HT1080 (cell line): ENCODE measurements around the gene GRB14. TPM values are rescaled to one million over a fixed set of nuclear protein-coding genes. Genes with fewer than 3 reads are reported as not detected.

Experiments
- DNase-seq: peaks from one replicate; pipeline ENCODE4 v3.0.0-alpha.2; 2015; ENCODE audit warnings: low read depth
- total RNA-seq: library from RNA; depleted of rRNA; stranded (reverse); fragments of >200 nt; shearing (Covaris generic); gene quantifications from 2 replicates; pipeline ENCODE4 v1.2.3, GENCODE V29; 2014

The GRB14 gene
- total RNA-seq, 1 experiment from 2014 or later, result 4.6 TPM

DNA sequence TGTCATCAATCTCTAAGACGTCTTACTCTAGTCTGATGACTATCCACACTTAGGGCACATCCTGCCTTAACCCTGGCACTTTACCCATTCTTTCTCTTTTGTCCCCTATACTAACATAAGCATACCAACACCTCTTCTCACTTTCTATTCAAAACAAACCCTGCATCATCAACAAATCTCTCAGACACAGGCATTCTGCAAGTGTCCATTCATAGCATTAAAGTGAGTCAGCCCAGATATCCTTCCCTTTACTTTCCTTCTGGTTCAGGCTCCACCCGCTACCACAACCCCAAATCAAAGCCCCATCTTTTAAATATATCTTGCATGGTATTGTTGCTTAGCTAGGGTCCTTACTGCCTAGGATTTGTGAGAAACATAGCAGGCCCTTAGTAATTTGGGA lies 3.8 kb downstream of the GRB14 start:
- DNase-seq, result peak; percentile 82

DNA sequence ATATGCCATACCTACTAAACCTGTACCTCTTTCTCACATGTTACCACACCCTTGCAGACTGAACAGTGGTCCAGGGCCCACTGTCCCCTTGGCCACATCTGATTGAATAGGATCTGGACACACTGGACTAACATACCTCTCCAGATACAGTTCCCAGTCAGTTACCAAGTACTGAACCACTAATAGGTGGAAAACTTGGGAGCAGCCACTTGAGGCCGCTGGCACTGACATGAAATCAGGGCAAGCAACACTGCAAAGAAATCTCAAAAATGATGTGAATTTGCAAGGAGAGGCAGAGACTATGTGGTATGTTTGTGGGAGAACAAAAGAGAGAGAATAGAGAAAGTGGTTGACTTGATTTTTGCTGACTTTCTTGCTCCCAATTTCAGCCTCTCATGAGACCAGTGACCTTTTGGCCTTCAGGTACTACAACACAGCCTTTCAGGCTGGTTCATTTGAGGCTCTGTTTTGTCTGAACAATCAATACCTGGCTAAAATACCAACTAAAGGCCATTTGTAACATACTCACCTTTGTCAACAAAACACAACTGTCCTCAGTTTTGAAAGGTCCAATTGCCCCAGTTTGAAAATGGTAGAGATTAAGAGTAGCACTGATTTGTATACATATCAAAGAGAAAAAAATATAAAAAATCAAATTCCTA lies 7.8 kb downstream of the GRB14 start:
- no peak for DNase-seq

DNA sequence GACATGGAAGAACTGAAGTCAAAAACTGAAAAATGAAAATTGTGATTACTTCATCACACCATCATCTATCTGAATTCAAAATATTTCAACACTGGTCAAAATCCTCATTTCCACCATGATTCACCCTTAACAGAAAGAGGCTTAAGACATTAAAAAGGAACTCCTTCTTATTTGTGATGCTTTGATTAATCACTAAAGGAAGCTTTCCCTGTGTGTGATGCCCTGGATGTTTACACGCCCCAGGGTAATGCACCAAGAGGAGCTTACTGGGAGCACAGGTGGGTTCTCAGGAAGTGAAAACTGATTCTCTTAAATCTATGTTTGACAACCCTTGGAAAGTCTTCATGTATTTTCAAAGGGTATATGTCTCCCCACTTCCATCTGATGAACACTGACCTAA lies 11.5 kb downstream of the GRB14 start:
- DNase-seq, result no peak

DNA sequence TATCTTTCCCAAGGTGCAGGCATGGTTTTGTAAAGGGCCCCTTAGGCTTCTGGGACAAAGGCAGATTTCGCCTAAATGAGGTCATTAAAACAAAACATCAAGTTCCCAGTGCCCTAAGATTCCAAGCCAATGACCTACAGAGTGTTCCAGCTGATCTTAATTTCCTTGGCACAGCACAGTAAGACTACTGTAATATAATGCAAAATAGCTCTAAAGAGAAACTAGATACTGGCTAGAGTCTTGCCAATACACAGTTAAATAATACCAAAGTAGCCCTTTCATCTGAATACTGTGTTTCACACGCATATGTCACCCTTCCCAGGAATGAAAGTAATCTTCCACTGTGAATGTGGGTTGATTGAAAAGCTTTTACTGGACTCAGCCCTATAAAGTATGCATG lies 14.7 kb downstream of the GRB14 start:
- DNase-seq, result no peak

DNA sequence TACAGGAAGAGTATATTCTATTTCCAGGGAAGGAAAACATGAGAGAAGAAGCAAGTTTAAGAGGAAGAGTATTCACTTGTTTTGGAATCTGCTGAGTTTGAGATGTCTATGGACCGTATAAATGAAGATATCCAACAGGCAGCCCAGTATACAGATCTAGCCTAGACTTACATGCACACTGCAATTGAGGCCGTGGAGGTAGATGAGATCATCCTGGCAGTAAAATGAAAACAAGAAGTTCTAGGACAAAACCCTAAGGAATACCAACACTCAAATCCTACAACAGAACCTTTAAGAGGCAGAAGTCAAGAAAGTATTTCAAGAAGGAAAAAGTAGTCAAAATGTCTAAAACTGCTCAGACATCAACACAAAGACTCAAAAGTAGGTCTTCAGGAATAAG lies 16.0 kb downstream of the GRB14 start:
- no peak for DNase-seq

DNA sequence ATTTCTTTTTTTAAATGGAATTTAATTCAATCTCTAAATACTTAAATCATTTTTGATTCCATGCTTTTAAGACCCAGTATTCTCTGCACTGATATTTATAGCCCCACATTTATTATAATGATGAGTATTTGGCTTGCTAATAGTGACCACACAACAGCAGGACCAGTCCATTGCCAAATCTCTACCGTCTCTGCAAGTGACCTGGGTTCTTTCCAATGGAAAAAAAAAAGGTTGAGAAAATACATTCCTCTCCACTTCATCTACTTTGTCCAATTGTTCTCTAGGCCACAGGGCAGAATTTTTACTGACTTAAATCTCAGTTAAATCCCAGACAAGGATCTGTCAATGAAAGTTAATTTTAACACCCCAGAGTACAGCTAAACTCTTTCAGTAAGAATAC lies 20.5 kb downstream of the GRB14 start:
- DNase-seq, result no peak

DNA sequence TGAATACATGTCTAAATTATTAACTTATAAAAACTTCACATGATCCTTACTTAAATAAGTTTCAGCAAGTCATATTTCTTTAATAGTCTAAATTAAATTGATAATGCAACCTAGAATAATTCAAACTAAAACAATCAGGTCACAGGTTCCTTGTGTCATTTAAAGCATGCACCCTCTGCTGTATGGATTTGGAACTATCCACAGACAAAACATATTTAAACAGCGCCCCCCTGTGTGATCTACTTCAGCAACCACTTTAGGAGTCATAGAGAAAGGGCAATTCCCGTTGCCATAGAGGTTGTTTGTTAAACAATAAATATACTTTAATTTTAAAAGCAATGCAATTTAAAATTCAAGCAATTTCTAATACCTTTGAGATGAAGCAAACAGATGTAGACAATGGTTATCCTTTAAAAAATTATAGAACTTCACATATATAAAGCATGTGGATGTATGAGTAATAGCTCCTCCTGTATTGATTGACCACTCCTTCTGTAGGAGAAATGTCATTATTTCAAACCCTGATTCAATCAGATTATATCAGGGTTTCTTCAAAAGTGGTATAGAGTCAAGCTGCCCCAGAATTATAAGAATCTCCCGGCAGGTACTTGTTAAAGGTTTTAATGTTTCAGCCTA lies 21.2 kb downstream of the GRB14 start:
- DNase-seq, result peak; percentile 73

DNA sequence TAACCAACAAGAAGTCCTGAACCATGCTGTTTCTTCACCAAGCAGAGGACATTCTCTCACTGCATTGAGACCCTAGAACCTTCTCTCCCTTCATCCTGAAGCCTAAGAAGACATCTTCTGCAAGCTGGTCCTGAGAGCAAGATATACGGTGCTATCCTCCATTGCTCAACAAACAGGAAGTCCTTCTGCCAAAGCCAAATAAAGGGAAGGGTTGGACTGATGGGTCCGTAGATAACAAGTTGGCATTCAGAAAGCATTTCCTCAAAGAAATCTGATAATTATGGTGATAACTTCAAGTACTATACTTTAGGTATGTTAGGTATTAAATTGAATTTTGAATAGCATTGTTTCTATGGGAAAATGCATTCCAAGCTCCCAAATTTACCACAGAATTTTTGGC lies 23.3 kb downstream of the GRB14 start:
- no peak for DNase-seq

DNA sequence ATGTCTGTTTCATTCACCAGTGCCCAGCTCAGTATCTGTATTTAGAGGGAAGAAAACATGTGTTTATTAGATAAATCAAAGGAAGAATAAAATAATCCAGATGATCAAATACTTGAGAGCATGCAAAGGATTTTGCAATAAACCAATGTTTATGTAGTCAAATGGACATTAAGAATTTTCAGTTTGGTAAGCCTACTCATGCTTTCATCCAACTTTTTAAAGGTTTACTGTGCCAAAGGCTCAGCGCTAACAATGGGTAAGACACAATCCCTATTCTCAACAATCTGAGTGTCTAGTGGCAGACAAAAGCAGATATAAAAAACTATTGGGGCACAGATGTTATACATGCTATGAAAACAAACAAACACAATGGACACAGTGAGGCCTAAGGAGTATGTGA lies 26.3 kb downstream of the GRB14 start:
- no peak for DNase-seq

DNA sequence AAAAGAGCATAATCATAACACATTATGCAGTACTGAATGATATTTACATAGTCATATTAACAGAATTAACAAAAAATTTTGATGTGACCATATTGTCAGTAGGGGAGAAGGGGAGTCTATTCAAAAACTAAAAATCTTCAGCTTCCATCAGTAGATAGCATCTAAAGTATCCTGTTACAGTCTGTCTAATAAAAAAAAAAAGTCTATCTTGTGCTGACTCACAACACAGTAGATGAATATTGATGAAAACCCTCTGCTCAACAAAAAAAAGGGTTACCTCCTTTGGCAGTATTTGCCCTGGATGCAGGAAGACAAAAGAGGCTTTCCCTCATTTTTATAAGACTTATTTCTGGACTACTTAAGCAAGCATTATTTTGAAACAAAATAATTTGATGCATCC lies 27.3 kb downstream of the GRB14 start:
- no peak for DNase-seq

DNA sequence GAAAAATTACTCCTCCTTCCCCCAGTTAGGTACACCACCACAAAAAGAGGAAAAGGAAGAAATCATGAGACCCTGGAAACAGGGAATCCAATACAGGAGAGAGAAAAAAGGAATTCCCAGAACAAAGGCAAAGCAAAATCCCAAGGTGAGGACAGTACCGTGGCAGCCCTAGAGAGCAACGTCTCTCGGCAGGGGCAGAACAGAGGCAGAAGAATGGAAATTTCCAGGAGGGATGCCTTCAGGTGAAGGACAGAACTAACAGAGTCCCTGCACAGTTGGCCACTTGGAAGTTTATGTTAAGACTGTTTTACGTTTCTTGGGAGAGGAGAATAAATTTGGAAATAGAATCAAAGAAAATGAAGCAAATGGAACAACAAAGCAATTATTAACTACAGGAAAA lies 27.7 kb downstream of the GRB14 start:
- no peak for DNase-seq

DNA sequence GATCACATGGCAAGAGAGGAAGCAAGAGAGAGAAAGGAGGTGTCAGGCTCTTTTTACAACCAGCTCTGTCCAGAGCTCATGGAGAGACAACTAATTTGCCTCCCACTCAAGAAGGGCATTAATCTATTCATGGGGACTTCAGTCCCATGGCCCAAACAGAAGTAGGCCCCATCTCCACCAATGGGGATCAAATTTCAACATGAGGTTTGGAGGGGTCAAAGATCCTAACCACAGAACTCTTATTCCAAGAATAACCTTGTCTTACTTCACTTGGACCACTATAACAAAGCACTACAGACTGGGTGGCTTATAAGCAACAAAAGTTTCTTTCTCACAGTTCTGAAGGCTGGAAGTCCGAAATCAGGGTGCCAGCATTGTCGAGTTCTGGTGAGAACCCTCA lies 31.8 kb downstream of the GRB14 start:
- DNase-seq, result peak; percentile 60

DNA sequence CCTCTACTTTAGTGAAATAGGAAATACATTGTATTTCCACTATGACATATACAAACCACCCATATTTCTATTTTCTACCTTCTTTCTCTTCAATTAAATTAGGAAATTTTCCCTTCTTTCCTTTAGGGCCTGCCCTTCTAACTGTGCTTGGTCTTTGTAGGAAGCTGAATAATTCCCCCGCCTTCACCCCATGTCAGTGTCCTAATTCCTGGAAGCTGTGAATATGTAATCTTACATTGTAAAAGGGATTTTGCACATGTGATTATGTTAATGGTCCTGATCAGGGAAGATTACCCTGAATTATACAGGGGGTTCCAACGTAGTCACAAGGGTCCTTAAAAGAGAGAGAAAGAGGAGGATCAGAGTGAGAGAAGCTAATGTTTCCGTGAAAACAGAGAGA lies 40.2 kb downstream of the GRB14 start:
- DNase-seq, result no peak

DNA sequence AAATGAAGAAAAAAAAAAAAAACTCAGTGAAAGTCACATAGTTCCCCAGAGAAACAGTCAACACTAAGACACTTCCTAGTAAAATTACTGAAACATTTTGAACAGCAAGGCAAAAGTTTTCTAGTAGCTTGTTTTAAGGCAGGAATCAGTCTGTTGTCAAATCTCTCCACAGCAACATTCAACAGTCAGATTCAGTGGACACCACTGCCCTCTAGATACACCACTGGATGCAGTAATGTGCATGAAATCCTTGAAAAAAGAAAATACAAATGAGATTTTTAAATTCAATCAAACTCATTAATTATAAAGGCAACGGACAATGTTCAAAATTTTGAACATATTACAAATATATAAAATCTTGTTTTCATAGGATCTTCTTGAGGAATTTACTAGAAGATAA lies 46.4 kb downstream of the GRB14 start:
- no peak for DNase-seq

DNA sequence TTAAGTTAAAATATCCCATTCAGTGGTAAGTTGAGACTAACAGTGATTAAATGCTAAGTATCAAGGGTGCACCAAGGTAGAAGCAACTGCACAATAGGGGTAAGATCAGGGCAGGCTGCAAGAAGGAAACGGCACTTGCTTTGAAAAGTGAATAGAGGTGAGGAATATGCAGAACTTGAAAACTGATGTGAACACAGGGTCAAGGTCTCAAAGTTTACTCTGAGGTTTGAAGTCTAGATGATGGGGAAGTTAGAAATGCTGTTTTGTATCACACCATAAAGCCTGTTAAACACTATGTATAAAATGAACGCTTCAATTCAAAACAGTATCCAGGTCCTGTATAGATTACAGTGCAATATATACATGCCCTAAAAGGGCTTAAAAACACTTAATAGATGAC lies 50.8 kb downstream of the GRB14 start:
- DNase-seq, result no peak

DNA sequence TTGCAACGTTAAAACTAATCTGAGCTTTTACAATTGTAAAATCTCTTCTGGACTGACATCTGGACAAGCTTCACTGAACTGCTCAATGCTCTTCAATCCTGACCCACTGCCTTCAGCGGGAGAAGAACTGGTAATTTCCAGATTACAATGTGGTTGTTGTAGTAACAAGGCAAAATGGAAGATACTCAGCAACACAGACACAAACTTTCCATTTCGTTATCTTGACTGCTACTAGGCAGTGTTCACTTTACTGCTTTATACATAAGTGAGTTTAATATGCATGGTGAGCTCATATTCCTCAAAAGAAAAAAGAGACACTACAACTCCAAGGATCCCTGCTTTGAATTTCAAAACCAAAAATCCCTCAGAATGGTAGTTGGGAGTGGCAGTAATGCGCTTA lies 51.9 kb downstream of the GRB14 start:
- no peak for DNase-seq

DNA sequence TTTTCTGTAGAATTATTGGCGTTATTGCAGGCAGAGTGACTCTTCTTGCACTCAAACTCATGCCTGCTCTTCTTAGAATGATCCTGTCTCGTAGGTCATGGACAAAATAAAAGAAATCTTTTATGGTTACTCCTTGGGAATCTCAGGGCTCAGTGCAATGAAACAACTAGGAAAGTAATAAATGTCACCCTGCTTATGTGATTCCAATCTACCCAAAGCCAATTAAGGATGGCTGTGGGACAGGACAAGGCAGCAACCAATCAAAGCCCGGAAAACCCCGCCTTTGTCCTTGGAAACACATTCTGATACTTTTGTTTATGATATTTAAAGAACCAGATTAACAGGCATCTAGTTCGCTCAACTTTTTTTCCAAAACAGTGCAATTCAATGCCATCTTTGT lies 53.0 kb downstream of the GRB14 start:
- no peak for DNase-seq

DNA sequence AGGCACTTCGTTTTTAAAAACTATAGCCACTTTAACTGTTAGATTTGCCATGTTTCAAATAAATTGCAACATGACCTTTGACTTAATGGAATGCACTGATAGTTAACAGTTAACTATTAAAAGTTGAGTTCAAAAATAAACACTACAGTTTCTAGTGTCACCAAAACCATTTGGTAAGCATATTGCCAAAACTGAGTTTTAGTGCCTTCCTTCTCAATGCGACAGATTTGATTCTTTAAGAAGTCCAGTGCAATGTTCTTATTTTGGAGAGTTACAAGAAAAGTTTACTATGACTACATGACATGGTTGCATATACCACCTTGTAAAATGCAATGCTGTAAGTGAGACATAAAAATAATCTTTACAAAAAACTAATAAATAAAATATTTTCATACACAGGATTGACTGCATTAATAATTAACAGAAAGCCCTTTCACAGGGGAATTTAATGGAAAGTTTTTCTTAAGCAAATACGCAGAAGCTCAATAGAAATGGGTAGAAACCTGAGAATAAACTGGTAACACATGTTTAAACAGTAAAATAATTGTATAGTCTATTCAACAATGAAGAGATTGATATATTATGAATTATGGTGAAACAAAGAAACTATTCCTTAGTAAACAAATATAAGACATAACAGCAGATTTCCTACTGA lies 53.8 kb downstream of the GRB14 start:
- DNase-seq, result no peak

DNA sequence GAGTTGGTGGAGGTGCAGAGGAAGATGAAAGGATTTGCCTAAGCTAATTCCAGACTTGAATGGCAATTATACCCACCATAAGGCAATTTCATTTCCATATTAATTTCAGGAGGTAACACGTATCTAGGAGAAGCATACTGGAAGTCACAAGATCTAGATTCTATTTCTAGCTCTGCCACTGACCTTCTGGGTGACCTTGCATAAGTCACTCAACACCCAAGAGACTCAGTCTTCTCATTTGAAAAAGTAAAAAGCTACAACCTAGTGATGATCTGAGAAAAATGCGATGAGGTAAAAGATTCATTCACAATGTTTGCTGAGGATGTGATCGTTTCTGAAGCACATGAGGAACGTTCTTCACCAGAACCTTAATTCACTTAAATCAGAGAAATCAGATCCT lies 55.9 kb downstream of the GRB14 start:
- DNase-seq, result no peak

DNA sequence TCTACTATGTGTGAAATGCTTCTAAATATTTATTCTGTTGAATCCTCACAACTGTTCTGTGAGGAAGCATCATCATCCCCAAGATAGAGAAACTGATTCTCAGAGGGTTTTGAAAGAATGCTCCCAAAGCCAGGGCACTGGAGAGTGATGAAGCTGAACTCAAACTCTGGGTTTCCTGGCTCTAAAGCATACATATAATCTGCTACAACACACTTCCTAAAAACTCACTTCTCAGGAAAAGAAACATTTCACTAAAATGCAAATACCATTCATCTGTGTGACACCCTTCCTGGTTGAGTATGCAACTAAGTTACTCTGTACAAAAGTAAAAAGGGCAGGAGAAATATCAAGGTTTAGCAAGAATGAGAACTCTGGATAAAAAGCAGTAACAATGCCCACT lies 58.6 kb downstream of the GRB14 start:
- no peak for DNase-seq

DNA sequence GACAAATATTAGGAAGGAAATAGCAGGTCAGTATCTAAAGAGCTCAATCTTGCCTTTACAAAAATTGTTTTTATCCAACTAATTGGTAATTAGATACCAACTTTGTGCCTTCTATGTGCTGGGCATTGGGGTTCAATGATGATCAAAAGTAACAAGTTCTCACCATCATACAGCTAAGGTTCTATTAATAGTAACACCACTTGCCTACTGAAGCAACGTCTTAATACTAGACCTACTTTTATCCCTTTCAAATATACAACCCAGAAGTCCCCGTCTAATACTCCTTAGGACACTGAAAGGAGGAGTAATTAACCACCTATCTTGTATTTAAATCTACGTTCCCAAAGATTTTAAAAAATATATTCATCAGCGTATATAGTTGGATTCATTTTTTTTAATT lies 59.3 kb downstream of the GRB14 start:
- no peak for DNase-seq

DNA sequence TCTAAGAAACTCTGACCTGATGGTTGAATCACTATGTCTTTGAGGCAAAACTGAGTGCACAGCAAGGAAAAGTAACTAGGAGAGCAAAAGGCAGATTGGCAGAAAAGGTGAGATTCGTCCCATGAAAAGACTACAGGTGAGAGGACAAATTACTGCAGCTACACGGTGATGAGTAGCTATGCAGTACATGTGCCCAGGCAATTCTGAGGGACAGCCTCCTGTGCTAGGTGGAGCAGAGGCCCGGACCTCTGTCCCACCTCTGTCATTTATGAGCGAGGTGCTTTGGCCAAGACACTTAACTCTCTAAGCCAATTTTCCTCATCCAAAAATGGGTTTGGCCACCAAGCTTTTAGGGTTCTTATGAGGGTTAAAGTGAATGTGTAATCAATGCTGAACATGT lies 59.9 kb downstream of the GRB14 start:
- no peak for DNase-seq

DNA sequence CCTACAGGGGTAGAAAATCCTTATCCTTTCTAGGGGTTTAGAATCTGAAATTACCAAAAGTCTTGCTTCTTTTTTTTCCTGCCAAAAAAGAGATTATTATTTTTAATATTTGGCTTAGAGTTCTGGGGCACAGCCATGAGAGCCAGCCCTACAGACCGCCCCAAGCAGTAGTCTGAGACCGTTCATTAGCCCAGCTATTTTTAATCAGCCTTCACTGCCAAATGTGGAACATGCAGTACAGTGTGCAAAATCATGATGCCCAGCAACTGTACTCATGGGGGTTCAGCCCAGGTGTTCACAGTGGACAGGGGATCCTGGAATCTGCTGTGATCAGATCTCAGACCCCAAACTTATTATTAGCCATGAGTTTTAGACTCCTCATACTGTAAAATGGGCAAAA lies 60.4 kb downstream of the GRB14 start:
- DNase-seq, result no peak
